Ramos (cell line): ENCODE measurements around the gene CAMK4.
"Not testable (repeated sequence)": the region's sequence is repeated elsewhere in the genome, so short reads cannot be mapped to it uniquely, and the experiment has no call there.

Experiments used
- in situ Hi-C: fragments of 300-500 bp; cut with MboI; formaldehyde crosslinking; loops from one replicate; pipeline ENCODE4 v1.14.3; 2022; ENCODE audit warnings: low sequenced_read_pairs; ENCODE audit not compliant: unreplicated experiment

The CAMK4 gene

DNA sequence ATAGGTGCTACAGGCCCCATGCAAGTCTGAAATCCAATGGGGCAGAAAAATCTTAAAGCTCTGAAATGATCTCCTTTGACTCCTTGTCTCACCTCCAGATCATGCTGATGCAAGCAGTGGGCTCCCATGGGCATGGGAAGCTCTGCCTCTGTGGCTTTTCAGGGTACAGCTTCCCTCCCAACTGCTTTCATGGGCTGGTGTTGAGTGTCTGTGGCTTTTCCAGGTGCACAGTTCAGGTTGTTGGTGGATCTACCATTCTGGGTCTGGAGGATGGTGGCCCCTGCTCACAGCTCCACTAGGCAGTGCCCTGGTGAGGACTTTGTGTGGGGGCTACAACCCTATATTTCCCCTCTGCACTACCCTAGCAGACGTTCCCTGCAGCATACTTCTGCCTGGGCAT is 184.6 kb downstream of the CAMK4 start:
- in situ Hi-C loops = no loop called here

GRCh38 chr5:111409266-111409665 is 185.1 kb downstream of the CAMK4 start:
- in situ Hi-C loops = not testable (repeated sequence)

- in situ Hi-C loops = not testable (repeated sequence)
These were observed 185.9 kb downstream of the CAMK4 start for GRCh38 chr5:111410067-111410466.

GRCh38 chr5:111411301-111411700 is 187.1 kb downstream of the CAMK4 start:
- in situ Hi-C loops = no loop called here

DNA sequence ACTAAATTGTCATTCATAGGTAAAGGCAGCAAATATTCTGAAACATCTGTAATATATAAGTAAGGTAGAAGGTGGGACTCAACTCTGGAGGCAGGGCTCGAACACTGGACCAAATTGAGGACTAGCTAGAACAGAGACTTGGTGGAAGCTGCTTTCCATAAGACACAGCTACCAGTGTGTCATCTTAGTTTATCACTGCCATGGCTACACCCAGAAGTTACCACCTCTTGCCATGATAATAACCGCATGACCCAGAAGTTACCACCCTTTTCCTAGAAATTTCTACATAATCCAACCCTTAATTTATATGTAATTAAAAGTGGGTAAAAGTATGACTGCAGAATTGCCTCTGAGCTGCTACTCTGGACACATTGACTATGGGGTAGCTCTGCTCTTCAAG is 188.4 kb downstream of the CAMK4 start:
- in situ Hi-C loops = no loop called here

DNA sequence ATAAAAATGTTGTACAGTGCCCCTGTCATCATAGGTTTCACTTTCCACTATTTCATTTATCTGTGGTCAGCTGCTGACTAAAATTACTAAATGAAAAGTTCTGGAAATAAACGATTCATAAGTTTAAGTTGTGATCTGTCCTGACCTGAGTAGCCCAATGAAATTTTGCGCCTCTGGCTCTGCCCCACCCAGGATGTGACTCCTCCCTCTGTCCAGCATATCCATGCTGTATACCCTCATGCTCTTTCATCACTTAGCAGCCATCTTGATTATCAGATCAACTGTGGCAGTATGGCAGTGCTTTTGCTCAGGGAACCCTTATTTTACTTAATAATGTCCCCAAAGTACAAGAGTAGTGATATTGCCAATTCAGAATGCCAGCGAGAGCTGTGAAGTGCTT is 190.9 kb downstream of the CAMK4 start:
- in situ Hi-C loops = no loop called here

DNA sequence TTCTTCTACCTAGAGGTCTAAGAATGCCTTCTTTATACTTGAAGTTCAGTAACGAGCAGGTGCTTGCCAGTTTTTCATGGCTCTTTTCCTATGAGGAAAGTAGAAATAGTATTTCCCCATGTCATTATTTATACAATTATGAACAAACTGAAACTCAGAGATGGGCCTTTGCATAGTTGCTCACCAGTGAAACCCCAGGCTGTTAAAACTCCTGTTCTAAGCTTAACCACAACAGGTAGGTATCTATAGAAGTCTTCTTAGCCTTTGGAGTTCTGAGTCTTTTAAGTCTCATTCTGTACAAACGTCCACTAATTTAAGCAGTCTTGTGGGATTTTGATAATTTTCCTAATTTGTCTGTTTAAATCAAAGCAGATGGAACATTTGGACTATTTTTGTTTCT is 198.1 kb downstream of the CAMK4 start:
- in situ Hi-C loops = no loop called here

DNA sequence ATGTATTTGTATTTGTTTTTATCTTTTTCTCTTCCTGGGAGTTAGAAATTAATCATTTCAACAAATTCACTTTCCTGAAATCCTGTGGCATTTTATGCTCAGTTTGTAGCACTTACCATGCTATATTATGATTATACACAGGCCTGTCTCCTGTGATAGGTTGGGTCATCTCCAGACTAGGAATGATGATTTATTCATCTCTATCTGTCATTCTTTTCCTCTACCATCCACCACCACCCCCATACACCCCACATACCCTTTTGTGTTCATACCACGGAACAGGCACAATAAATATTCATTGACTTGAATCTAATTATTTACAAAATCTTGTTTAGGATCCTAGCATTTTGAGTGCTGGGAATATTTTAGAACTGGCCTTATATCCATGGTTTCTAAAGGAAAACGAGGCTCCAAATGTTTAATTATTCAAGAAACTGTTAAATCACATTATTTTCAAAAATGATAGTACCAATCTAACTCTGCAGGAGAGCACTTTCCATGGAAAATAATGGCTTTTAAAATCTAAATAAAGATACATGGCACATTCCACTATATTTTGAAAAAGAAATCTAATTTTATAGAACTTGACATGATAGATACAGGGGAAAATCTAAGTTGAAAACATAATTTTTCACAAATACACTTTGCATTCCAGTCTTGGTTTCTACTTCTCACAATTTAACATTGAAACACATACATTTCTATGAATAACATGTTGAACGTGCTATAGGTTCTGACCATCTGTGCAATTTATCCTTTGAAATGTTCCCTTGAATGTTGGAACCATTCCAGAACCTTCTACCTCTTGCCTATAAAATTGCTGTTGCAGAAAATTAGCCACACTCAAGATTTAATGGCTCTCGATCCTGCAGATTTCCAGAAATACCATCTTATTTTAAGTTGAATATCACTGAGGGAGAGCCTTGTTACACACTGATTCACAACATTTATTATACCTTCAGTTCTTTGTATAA is 198.8 kb downstream of the CAMK4 start:
- in situ Hi-C loops = no loop called here

DNA sequence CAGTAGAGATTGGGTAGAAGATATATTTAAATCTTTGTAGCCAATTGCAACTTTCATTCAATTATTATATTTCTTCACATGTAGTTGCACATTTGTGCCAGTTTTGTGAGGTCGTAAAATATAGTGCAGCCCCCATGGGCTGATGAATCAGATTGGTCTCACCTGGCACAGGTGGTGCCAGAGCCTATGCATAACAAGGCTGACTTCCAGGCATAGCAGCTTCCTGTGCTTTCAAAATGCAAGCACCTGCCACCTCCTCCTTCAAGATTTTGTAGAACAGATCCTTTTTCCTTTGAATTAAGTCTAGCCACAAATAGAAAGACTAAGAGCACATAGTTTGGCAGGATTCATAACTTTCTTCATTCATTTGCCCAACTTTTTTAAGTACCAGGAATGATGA is 201.0 kb downstream of the CAMK4 start:
- in situ Hi-C loops = no loop called here

GRCh38 chr5:111427762-111428161 is 203.6 kb downstream of the CAMK4 start:
- in situ Hi-C loops = no loop called here

- in situ Hi-C loops = no loop called here
These were observed 208.8 kb downstream of the CAMK4 start for GRCh38 chr5:111432883-111433536.

- in situ Hi-C loops = no loop called here
These were observed 210.6 kb downstream of the CAMK4 start for GRCh38 chr5:111434800-111435199.

DNA sequence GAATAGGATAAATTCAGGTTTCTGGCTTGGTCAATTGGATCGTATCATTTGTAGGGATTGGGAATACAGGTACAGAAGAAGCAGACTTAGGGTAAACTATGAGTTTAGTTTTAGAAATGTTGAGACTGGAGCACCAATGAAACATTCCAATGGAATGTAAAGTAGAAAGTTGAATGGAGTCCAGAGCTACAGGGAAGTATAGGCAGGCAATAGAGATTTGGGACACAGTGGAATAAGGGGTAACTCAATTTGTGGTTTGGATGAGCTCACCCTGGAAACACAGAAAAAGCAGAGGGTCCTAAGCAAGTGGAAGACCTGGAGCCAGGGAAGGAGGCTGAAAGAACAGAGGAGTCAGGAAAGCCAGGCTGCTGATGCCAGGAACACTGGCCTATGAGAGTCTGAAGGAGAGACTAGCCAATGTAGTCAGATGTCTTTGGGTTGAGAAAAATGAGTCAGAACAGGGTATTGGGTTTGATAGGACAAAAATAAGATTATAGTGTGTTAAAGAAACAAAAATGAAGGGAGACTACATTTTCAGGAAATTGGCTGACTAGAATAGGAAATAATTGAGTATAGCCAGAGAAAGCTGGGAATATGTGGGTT is 215.4 kb downstream of the CAMK4 start:
- in situ Hi-C loops = no loop called here

- in situ Hi-C loops = no loop called here
These were observed 222.9 kb downstream of the CAMK4 start for GRCh38 chr5:111447099-111447498.

GRCh38 chr5:111447822-111448221 is 223.6 kb downstream of the CAMK4 start:
- in situ Hi-C loops = no loop called here

GRCh38 chr5:111453295-111453694 is 229.1 kb downstream of the CAMK4 start:
- in situ Hi-C loops = no loop called here

GRCh38 chr5:111453747-111454146 is 229.6 kb downstream of the CAMK4 start:
- in situ Hi-C loops = no loop called here

- in situ Hi-C loops = no loop called here
These were observed 230.0 kb downstream of the CAMK4 start for GRCh38 chr5:111454198-111454622.

DNA sequence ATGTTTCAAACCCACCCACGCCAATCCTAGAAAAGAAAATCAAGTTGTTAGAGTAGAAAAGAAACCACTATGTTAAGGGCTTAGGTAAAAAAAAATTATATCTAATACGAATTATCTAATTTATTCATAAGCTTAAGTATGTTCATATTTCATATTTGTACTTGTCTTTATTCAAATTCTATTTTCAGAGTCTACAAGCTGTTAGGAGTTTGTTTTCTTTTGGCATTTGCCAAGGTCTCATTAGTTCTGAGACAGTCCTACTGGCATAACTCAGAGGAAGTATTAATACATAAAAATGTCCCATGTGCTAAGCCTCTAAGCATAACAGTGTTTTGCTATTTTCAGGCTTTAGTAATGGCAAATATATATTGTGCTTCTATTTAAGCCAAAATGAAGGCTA is 230.6 kb downstream of the CAMK4 start:
- in situ Hi-C loops = no loop called here

GRCh38 chr5:111461255-111461671 is 237.1 kb downstream of the CAMK4 start:
- in situ Hi-C loops = no loop called here

- in situ Hi-C loops = no loop called here
These were observed 237.8 kb downstream of the CAMK4 start for GRCh38 chr5:111461934-111462333.
